ENCODE results near the gene BEST1.

DNA sequence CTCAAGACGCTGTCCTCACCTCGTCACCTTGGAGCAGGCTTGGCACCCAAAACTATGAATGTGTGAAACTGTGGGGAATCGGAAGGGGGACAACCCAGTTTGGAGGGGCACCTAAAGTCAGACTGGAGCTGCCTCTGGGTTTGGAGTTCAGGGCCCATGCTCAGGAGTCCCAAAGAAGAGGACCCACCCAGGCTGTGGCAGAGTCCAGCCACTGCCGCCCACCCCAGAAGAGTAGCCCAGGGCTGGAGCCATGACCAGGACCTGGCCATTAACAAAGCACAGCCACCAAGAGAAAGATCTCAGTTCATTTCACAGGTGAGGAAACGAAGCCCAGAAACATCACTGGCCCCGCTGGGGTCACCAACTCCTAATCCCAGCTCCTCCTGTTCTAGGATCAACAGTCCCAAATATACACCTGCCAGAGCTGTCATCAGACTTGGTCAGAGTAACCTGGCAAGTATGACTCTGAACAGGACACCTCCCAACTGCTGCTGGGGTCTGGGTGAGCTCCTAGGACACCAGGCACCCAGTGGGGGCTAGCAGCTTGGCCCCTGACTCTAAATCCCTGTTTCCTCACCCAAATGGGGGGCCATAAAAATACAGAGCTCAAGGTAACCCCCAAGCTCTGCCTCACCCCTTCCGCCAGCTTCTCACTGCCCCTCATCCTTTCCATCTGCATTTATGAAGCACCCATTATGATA, 35.5 kb upstream of the BEST1 start:
- TF ChIP-seq, protein P1, sequence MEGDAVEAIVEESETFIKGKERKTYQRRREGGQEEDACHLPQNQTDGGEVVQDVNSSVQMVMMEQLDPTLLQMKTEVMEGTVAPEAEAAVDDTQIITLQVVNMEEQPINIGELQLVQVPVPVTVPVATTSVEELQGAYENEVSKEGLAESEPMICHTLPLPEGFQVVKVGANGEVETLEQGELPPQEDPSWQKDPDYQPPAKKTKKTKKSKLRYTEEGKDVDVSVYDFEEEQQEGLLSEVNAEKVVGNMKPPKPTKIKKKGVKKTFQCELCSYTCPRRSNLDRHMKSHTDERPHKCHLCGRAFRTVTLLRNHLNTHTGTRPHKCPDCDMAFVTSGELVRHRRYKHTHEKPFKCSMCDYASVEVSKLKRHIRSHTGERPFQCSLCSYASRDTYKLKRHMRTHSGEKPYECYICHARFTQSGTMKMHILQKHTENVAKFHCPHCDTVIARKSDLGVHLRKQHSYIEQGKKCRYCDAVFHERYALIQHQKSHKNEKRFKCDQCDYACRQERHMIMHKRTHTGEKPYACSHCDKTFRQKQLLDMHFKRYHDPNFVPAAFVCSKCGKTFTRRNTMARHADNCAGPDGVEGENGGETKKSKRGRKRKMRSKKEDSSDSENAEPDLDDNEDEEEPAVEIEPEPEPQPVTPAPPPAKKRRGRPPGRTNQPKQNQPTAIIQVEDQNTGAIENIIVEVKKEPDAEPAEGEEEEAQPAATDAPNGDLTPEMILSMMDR (IDR thresholded peaks at IDR 0.05; ENCODE audit: low read depth, low read length, poor library complexity, severe bottlenecking) = no peak
- no peak for TF ChIP-seq EZH2phosphoT487 (IDR thresholded peaks at IDR 0.05; ENCODE audit: borderline replicate concordance, low read length)

Measured in DOHH2 (cell line).